ENCODE results near the gene TBC1D22A.

The TBC1D22A gene

DNA sequence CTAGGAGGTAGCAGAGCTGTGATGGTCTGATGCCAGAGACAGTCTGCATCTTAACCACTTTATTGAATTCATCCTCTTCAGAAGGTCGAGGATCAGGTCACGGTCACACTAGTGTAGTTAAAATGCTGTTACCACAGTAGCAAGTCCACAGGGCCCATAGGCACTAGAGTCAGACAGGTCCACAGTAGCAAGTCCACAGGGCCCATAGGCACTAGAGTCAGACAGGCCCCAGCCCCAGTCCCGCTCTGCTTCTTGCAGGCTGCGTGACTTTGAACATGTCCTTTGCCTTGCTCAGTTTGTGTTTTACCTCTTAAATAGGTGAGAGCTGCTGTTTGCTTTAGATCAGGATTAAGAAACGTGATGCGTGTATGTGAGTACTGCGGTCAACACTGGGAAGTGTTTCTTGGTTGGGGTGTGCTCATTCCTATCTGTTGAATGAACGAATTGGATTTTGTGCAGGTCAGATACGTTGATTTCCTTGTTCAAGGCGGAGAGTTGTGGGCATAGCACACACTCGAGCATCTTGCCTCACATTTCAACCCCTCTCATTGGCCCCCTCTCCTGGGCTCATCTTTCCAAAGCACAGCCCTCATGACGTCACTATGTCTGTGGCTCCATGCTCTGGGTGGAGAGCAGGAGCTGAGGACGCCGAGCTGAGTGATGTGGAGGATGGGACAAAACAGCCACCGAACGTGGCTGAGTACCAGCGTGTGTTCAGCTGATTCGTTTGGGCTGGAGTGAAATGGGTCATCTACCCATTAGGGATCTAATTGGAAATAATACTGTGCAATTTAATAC, 191.7 kb downstream of the TBC1D22A start:
- TF ChIP-seq, protein P1, sequence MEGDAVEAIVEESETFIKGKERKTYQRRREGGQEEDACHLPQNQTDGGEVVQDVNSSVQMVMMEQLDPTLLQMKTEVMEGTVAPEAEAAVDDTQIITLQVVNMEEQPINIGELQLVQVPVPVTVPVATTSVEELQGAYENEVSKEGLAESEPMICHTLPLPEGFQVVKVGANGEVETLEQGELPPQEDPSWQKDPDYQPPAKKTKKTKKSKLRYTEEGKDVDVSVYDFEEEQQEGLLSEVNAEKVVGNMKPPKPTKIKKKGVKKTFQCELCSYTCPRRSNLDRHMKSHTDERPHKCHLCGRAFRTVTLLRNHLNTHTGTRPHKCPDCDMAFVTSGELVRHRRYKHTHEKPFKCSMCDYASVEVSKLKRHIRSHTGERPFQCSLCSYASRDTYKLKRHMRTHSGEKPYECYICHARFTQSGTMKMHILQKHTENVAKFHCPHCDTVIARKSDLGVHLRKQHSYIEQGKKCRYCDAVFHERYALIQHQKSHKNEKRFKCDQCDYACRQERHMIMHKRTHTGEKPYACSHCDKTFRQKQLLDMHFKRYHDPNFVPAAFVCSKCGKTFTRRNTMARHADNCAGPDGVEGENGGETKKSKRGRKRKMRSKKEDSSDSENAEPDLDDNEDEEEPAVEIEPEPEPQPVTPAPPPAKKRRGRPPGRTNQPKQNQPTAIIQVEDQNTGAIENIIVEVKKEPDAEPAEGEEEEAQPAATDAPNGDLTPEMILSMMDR (IDR thresholded peaks at IDR 0.05) = no peak

DNA sequence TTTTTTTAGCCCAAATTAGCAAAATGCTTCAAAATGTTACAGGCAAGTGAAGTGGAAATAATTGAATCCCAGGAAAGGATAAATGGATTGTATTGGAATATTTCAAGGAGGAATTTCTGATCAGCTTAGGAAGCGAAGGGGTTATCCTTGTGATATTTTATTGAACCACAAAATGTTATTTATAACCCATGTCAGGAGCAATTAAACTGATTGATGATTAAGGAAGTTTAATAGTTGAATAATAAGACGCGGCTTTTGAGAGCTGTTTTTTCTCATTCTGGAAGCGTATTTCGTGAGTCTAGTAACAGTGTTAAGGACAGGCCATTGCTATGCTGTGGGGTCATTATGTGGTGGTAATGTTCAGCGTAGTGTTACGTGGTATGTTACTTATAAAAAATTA, 192.3 kb downstream of the TBC1D22A start:
- TF ChIP-seq, protein P1 (IDR thresholded peaks at IDR 0.05) = no peak

DNA sequence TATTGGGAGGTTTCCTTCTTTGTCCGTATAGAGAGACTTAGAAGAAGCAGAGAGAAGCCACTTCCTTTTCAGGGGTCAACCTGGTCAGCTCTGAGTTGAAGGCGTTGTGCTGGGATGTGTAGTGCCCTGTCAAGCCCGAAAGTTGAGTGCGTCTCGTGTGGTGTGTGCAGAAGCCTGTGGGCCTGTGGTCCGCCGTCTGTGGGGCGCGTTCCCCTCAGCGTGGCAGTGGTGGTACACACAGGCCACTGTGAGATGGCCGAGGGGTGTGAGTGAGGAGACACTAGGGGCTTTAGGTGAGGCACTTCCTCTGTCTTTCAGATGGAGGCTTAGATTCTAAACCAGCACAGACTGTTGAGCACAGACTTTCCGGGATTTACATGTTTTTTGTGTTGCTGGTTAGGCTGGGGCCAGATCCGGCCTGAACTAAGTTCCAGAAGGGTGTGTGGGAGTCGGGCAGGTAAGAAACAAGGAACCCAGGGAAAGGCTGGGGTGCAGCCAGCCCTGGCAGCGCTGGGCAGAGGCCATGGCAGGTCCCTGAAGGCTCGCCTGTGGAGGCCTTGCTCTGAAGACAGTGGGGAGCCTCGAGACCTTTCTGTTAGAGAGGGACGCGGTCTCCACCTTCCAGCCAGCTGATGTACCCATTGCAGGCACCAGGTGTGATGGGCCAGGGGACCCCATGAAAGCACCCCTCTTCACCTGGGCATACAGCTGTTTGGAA, 194.2 kb downstream of the TBC1D22A start:
- TF ChIP-seq, protein P1 (IDR thresholded peaks at IDR 0.05) = no peak

DNA sequence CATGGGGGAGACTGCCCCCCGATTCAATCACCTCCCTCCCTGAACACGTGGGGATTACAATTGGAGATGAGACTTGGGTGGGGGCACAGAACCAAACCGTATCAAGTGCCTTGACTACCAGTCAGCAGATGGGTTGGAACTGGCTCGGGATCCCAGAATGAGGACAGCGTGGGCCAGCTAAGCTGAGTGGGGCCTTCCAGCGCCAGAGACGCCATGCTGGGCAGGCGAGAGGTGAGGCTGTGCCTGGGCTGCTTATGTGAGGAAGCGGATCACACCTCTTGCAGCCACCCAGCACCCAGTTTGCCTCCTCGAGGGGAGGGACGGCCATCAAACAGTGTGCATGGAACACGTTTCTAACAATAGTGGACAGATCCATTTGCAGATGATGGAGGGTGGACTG, 195.1 kb downstream of the TBC1D22A start:
- TF ChIP-seq, protein P1 (IDR thresholded peaks at IDR 0.05) = no peak

DNA sequence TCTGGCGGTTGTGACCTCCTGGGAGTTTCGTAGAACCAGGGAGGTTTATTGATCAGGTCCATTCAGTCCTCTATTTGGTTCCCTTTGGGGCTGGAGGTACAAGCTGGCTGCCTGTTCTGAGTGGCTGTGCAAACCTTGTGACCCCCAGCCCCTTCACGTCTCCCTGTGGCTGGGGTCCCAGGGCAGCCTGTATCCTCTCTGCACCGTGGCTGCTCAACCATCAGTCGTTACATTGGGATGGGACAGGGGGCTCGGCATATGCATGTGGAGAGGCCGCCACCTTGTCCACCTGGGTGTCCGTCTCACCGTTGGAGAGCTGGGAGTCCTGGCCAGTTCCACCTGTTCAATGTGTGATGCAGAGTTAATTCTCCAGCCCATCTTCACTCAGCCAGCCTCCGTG, 195.7 kb downstream of the TBC1D22A start:
- TF ChIP-seq, protein P1 (IDR thresholded peaks at IDR 0.05) = no peak

DNA sequence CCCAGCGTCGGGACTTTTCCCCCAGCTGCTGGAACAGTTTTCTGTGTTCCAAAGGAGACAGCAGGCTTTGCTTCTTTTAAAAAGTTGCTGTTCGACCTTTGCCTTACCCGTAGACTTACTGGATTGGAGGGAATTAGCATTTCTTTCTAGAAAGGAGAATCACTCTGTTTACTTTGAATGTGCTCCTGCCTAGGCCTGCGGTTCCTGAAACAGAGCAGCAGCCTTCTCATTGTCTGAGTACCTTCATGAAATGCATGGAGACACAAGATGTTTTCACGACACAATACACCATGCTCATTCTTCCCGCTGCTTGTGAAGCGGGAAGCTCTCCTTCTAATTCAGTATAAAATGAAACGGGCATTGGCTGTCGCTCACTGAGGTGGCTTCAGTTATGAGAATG, 196.2 kb downstream of the TBC1D22A start:
- TF ChIP-seq, protein P1 (IDR thresholded peaks at IDR 0.05) = no peak

DNA sequence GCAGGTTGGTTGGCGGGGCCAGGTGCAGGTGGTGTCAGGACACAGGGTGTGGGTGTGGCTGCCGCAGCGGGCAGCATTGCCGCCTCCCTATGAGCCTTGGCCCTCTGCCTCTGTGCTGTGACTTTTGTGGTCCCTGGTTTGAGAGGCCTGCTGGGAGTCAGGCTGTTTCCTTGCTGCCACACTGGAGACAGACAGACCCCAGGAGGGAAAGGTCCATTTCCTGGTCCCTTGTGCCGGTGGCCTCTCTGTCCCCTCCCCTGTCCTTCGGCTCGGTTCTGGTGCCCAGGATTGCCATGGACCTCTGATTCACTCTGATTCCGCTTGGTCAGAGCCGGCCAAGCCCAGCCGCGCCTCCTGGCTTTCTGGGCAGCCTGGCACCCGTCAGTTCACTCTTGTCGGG, 196.9 kb downstream of the TBC1D22A start:
- TF ChIP-seq, protein P1 (IDR thresholded peaks at IDR 0.05) = no peak
